Coronary artery (tissue), 2 donors: ENCODE results near the gene CABP4.
"Not testable (repeated sequence)": the region's sequence is repeated elsewhere in the genome, so short reads cannot be mapped to it uniquely, and the experiment has no call there.

Experiments
- DNase-seq: peaks from one replicate; pipeline ENCODE4 v3.0.0-alpha.2; 2017; ENCODE audit warnings: low spot score
- H3K27ac ChIP-seq, 2 donors: fragments of 200-600 bp; sonication (generic); one replicate each; pipeline ENCODE4 v1.5.1; 2016 to 2019
- H3K4me3 ChIP-seq: fragments of 200-600 bp; sonication (generic); 2 replicates; pipeline ENCODE4 v1.5.1; 2016; ENCODE audit warnings: mild to moderate bottlenecking, moderate library complexity
- CTCF ChIP-seq: fragments of 200-600 bp; sonication (generic); IDR thresholded peaks from one replicate; pipeline ENCODE4 v1.5.1; 2019; ENCODE audit warnings: antibody characterized with exemption

Gene CABP4

GRCh38 chr11:67420147-67420645, 35.0 kb upstream of the CABP4 start:
- Histone ChIP-seq H3K27ac (peak overlapping the region; percentile 82 to 97), H3K4me3 (peak overlapping the region; percentile 89)
- no peak for TF ChIP-seq CTCF
- DNase-seq, result no peak

- TF ChIP-seq CTCF, result no peak
- peak; percentile 95 for DNase-seq
- peak overlapping the region; percentile 82 to 97 for H3K27ac ChIP-seq
- H3K4me3 ChIP-seq, result peak overlapping the region; percentile 89
These were observed 34.3 kb upstream of the CABP4 start for GRCh38 chr11:67420646-67421429.

GRCh38 chr11:67421430-67422031, 33.6 kb upstream of the CABP4 start:
- Histone ChIP-seq H3K4me3 (peak overlapping the region; percentile 89), H3K27ac (peak overlapping the region; percentile 82 to 97)
- TF ChIP-seq CTCF, result no peak
- DNase-seq, result no peak

- DNase-seq, result no peak
- Histone ChIP-seq H3K27ac (no peak overlapping the region), H3K4me3 (no peak overlapping the region)
- no peak for TF ChIP-seq CTCF
These were observed 32.3 kb upstream of the CABP4 start for GRCh38 chr11:67422891-67423290.

GRCh38 chr11:67423466-67423865, 31.7 kb upstream of the CABP4 start:
- H3K4me3 ChIP-seq, result no peak overlapping the region
- no peak overlapping the region for H3K27ac ChIP-seq
- DNase-seq, result no peak
- TF ChIP-seq CTCF, result no peak

GRCh38 chr11:67423891-67424613, 31.1 kb upstream of the CABP4 start:
- no peak for TF ChIP-seq CTCF
- DNase-seq, result no peak
- Histone ChIP-seq H3K27ac (no peak overlapping the region), H3K4me3 (no peak overlapping the region)

- Histone ChIP-seq H3K4me3 (peak overlapping the region; percentile 74), H3K27ac (peak overlapping the region; percentile 80 to 89)
- not testable (repeated sequence) for DNase-seq
These were observed 27.7 kb upstream of the CABP4 start for GRCh38 chr11:67427364-67427859.
